GM18870 (cell line): Measurements from ENCODE around the gene MAML3.

Source experiments
- ATAC-seq: cut with Tn5 transposase; IDR thresholded peaks from one replicate; pipeline ENCODE4 v1.9.1; 2021; ENCODE audit warnings: moderate library complexity; ENCODE audit not compliant: unreplicated experiment

MAML3 gene

GRCh38 chr4:140102421-140102820 lies 51.6 kb downstream of the MAML3 start:
- ATAC-seq, result no peak

DNA sequence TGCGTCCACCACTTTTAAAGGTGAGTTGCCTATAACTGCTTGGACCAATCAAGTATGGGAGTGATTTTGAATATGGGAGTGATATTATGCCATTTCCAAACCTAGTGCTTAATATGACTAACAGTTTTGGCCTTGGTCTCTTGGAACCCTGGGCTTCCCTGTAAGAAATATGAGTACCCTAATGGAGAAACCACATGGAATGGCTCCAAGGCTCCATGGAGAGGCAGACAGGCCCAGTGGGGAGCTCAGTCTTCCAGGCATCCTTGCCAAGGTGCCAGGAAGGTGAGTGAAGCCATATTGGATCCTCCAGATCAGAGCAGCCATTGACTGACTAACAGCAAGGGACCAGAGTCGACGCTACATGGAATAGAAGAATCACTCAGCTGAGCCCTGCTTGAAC lies 53.2 kb downstream of the MAML3 start:
- no peak for ATAC-seq

DNA sequence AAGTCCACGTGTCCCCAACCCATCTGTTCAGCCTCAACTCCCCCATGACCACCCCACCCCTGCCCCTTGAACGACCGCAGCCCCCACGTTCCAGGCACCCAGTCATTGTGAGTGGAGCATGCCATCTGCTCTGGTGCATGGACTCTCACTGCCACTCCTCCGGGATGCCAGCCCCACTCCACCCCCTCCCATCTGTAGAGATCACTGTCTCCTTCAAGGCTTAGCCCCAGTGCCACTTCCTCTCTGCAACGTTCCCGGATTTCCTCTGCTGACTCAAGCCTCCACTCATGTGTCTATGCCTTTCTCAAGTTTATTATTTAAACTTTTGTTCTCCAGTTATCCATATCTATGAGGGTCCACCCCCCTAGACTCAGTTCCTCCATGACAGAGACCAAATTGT lies 54.0 kb downstream of the MAML3 start:
- ATAC-seq, result no peak

- ATAC-seq, result no peak
These were observed 55.4 kb downstream of the MAML3 start for GRCh38 chr4:140098455-140099160.

- no peak for ATAC-seq
These were observed 56.4 kb downstream of the MAML3 start for GRCh38 chr4:140097572-140097971.

GRCh38 chr4:140096921-140097320 lies 57.1 kb downstream of the MAML3 start:
- no peak for ATAC-seq

- no peak for ATAC-seq
These were observed 57.5 kb downstream of the MAML3 start for GRCh38 chr4:140096483-140096861.

- no peak for ATAC-seq
These were observed 58.1 kb downstream of the MAML3 start for GRCh38 chr4:140095694-140096482.

DNA sequence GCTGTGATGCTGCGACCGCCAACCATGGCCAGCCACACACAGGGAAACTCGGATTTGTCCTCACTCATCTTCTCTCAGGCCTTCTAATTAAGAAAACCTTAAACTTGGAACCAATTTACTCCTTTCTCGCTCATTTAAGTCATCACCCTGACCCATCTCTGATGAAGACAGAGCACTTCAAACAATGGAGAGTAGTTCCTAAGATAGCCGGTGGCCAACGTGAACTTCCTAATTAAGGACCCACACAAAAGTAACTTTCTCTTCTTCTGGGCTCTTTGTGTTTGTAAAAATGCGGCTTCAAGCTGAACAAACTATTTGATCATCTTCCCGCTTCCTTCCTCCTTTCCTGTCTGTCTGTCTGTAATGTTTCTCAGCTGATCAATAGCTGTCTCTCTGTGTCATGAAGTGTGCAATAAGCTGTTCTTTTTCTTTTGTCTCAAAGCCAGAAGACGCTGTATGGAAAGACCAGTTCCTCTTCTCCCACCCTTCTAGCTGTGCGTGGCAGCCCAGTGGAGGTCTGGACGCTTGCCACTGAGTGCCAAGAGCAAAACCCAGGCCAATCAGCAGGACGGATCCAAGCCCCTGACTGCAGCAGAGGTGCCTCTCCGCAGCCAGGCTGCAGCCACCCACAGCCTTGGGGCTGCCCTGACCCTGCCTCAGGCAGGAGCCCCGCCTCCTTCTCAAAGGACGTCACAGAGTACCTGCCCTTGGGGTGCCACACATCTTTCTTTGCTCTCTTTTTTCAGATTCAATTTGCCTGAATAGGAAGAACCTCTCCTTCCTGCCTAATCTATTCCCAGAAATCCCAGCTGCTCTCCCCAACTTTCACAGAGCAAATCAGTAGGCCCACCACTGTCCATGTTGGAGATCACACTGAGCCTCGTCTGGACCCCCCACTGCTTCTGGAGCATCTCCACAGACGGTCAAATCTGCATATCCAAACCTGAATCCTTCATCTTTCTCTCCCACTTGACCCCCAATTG lies 59.3 kb downstream of the MAML3 start:
- ATAC-seq, result no peak

DNA sequence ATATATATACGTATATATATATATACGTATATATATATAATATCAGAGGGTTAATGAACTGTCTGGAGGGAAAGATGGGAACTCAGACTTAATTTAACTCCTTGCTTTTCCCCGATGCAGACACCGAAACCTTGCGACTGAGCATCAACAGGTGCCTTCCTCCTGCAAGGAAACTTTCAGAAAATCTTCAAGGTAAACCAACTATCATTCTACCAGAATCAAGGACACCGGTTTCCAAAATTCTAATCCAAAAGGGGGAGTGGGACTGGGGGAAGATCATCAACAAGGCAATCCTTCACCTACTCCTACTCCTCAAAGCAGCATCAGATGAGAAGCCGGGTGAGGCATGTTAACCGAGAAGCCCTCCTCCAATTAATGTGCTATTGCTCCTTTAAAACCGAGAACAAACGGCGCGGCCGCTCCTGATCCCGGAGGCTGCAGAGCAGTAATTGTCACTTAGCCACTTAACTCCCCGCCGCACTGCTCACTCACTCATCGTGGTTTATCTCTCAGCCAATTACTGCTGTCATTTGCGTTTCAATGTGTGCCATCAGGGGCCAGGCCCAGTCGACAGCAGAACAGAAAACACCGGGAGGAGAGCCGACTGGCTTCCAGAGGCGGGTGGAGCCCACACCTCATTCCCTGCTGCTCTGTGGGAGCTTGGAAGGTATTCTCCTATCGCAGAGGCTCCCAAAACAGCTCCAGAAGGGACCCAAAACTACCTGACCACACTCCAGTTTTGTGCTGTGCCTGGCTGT lies 61.7 kb downstream of the MAML3 start:
- ATAC-seq, result no peak

DNA sequence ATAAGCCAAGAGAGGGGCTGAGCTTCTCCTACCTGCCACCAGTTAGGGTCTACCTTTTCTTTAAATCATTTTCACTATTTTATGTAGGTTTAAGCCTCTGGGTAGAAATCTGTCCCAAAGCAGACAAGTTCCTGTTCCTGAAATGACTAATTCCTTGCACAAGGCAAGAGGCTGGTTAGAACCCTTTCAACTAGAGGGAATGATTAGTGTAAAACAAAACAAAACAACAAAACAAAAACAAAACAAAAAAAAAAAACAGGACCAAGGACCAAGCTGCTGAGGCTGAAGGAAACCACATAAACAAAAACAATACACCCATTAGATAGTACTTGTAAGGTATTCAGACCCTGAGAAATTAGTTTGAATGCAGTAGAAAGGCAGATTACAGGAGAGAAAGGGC lies 62.7 kb downstream of the MAML3 start:
- ATAC-seq, result no peak

- ATAC-seq, result no peak
These were observed 63.7 kb downstream of the MAML3 start for GRCh38 chr4:140090215-140090731.

DNA sequence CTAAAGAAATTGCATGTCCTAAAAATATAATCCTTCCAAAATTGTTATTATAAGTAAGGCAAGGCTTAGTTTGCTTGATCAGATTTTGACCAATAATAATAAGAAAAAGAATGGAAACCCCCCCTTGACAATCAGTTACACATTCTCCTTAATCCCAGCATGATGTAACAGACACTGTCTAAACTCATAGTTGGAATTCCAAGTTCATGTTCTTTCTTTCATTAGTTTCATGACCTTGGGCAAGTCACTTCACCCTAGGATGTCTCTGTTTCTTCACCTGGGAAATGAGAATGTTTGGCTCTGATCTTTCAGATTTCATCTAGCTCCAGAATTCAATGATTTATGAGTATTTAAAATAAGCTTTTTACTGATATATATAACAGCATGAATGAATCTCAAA lies 64.8 kb downstream of the MAML3 start:
- no peak for ATAC-seq

- no peak for ATAC-seq
These were observed 65.5 kb downstream of the MAML3 start for GRCh38 chr4:140088323-140088967.

DNA sequence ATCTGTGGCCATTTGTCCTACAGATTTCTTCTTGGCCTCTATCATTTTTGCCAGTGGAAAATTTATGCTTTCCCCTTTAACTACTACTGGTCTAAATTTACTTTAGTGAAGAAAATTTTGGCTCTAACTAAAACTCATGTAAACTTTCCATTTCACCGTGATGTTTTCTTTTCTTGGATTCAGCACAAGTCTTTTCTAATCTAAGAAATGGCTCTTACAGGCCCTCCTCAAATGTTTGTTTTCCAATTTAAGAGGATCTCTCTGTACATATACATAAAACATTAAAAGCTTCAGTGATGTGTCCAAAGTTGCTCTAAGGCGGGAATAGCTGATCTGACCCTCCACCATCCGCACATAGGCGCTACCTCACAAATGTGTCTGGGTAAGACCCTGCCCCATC lies 68.1 kb downstream of the MAML3 start:
- ATAC-seq, result no peak

GRCh38 chr4:140085062-140085622 lies 68.8 kb downstream of the MAML3 start:
- ATAC-seq, result no peak

DNA sequence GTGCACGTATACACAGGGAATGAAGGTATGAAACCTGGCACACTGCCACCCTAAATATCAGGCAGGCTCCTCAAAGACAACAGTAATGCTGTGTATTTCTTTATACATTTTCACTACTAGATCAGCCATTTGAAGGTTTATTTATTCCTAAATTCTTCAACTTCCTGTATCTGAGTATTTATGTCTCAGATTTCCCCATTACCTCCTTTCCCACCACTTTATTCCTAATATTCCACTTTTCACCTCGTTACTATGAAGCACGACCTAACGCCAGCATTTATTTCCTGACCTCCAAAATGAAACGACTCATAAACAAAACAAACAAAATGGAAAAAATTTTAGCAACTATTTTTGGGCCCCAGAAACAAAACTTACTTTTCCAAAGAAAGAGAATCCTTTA lies 69.6 kb downstream of the MAML3 start:
- ATAC-seq, result no peak

DNA sequence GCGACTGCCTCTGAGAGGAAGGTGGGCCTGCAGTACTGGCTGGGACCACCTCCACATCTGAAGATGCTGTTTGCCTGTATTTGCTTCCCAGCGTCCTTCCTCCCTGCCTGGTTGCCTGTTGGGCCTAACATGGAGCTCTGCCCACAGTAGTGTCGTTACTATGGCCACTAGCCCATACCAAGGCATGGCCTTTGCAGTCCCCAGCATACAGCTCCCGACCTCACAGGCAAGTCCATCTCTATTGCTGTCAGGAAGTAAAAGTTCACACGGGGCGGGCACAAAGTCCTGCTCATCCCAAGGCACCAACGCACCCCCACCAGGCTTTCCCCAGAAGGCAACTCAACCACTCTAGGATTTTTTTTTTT lies 71.6 kb downstream of the MAML3 start:
- no peak for ATAC-seq

- no peak for ATAC-seq
These were observed 72.2 kb downstream of the MAML3 start for GRCh38 chr4:140081641-140082390.
